GM12878 (cell line): ENCODE data around the gene PDE3B. TPM values are rescaled to one million over a fixed set of nuclear protein-coding genes. Genes with fewer than 3 reads are reported as not detected.

ENCODE experiments used
- ATAC-seq: fragments of 200-7000 bp; cut with Tn5 transposase; 3 replicates; pipeline ENCODE4 v1.9.1; 2020; ENCODE audit warnings: mild to moderate bottlenecking, moderate library complexity
- BruUV-seq: library from RNA; stranded (reverse); fragments of 400-500 nt; replicated peaks from 2 replicates; lab custom pipeline; 2021; lab: Mats Ljungman, UMichigan
- CTCF ChIA-PET: fragments of 300-600 bp; sonication (Branson Sonifier 250); formaldehyde crosslinking; extraction: SDS; loops from one replicate; lab custom pipeline; 2021; ENCODE audit warnings: inconsistent platforms; lab: Yijun Ruan, JAX
- POLR2A ChIA-PET: fragments of 350-600 bp; formaldehyde crosslinking; extraction: SDS; loops from one replicate; lab custom pipeline; 2021; ENCODE audit warnings: inconsistent platforms; lab: Charles Lee
- RAD21 ChIA-PET: fragments of 300-600 bp; sonication (Branson Sonifier 250); formaldehyde crosslinking; loops from one replicate; lab custom pipeline; 2023; ENCODE audit warnings: antibody characterized with exemption; ENCODE audit not compliant: unreplicated experiment; lab: Charles Lee
- SMC1A ChIA-PET: fragments of 300-600 bp; sonication (Branson Sonifier 250); formaldehyde crosslinking; loops from one replicate; lab custom pipeline; 2023; ENCODE audit not compliant: unreplicated experiment, uncharacterized antibody; lab: Charles Lee
- DNase-seq: peaks from one replicate; pipeline ENCODE4 v3.0.0-alpha.2; 2011; ENCODE audit warnings: low read depth, low spot score
- FAIRE-seq: peaks from 3 replicates; lab custom pipeline; 2011; peaks lifted over from hg19 to GRCh38; lab: Jason Lieb, UNC
- H2AFZ ChIP-seq: 2 replicates; pipeline ENCODE4 v1.6.0; 2011; ENCODE audit warnings: low read depth, low read length, control low read depth; ENCODE audit not compliant: control insufficient read depth
- H3K27ac ChIP-seq: 2 replicates; pipeline ENCODE4 v1.5.1; 2011; ENCODE audit warnings: control low read depth; ENCODE audit not compliant: control insufficient read depth, insufficient read depth
- H3K27me3 ChIP-seq, 2 experiments: replicated peaks in 1 of 2; 2 replicates each; pipeline versions ENCODE4 v1.6.0 to v1.6.1; 2011; ENCODE audit warnings: low read length in 1 of 2; ENCODE audit not compliant: control insufficient read depth in 2 of 2, insufficient read depth in 2 of 2
- H3K36me3 ChIP-seq, 2 experiments: 2 replicates each; pipeline ENCODE4 v1.5.1; 2011; ENCODE audit warnings: low read length in 1 of 2; ENCODE audit not compliant: control insufficient read depth in 2 of 2, insufficient read depth in 2 of 2
- H3K4me1 ChIP-seq: 2 replicates; pipeline ENCODE4 v1.6.1; 2011; ENCODE audit warnings: mild to moderate bottlenecking, low read length, moderate library complexity, mixed read lengths; ENCODE audit not compliant: control insufficient read depth, insufficient read depth
- H3K4me2 ChIP-seq: 2 replicates; pipeline ENCODE4 v1.6.0; 2011; ENCODE audit warnings: control low read depth; ENCODE audit not compliant: control insufficient read depth, insufficient read depth
- H3K4me3 ChIP-seq: fragments of 200-600 bp; sonication (generic); 2 replicates; pipeline ENCODE4 v1.5.1; 2016
- H3K79me2 ChIP-seq: 2 replicates; pipeline ENCODE4 v1.6.0; 2011; ENCODE audit warnings: low read length; ENCODE audit not compliant: control insufficient read depth, insufficient read depth
- H3K9ac ChIP-seq: 2 replicates; pipeline ENCODE4 v1.8.0; 2011; ENCODE audit warnings: low read length, control low read depth, mixed read lengths; ENCODE audit not compliant: control insufficient read depth, insufficient read depth
- H3K9me3 ChIP-seq: replicated peaks from 3 replicates; pipeline ENCODE4 v1.5.1; 2011; ENCODE audit warnings: mild to moderate bottlenecking, low read length; ENCODE audit not compliant: control insufficient read depth, insufficient read depth
- H4K20me1 ChIP-seq: 2 replicates; pipeline ENCODE4 v1.6.0; 2011; ENCODE audit not compliant: control insufficient read depth, insufficient read depth
- BCLAF1 ChIP-seq: fragments of 450-650 bp; IDR thresholded peaks from 2 replicates; pipeline ENCODE4 v1.6.1; 2017; ENCODE audit warnings: antibody characterized with exemption, mild to moderate bottlenecking, moderate library complexity
- IKZF1 ChIP-seq: fragments of 450-650 bp; conservative IDR thresholded peaks from 2 replicates; pipeline ENCODE4 v1.6.1; 2017; ENCODE audit warnings: antibody characterized with exemption, mild to moderate bottlenecking
- KLF5 ChIP-seq: fragments of 450-650 bp; IDR thresholded peaks from 2 replicates; pipeline ENCODE4 v1.6.1; 2014; ENCODE audit warnings: mild to moderate bottlenecking; ENCODE audit not compliant: partially characterized antibody
- NFXL1 ChIP-seq: fragments of 450-650 bp; IDR thresholded peaks from 2 replicates; pipeline ENCODE4 v1.6.1; 2017; ENCODE audit warnings: antibody characterized with exemption, mild to moderate bottlenecking, borderline replicate concordance
- NFYB ChIP-seq: IDR thresholded peaks from 2 replicates; pipeline ENCODE4 v1.6.1; 2011; ENCODE audit warnings: low read depth, mild to moderate bottlenecking, low read length, improper control_type of control experiment, moderate library complexity; ENCODE audit not compliant: insufficient read depth
- POLR2AphosphoS2 ChIP-seq: IDR thresholded peaks from 2 replicates; pipeline ENCODE4 v1.6.1; 2011; ENCODE audit warnings: low read depth, mild to moderate bottlenecking, low read length, improper control_type of control experiment, moderate library complexity
- POU2F2 ChIP-seq: IDR thresholded peaks from 3 replicates; pipeline ENCODE4 v1.6.1; 2011; ENCODE audit warnings: low read depth, mild to moderate bottlenecking, low read length, borderline replicate concordance
- REST ChIP-seq: IDR thresholded peaks from 2 replicates; pipeline ENCODE4 v1.6.1; 2012; ENCODE audit warnings: mild to moderate bottlenecking, low read depth, low read length
- TARDBP ChIP-seq: IDR thresholded peaks from 2 replicates; pipeline ENCODE4 v1.6.1; 2016; ENCODE audit warnings: borderline replicate concordance
- whole genome bisulfite sequencing: methylation state at CpG from one replicate; pipeline ENCODE4 v1.1.6; 2016; ENCODE audit warnings: low lambda C conversion rate; ENCODE audit not compliant: insufficient replicate concordance, insufficient coverage; ENCODE audit errors: missing lambda C conversion rate; 5-methylcytosine and 5-hydroxymethylcytosine counted together
- in situ Hi-C: fragments of 300-500 bp; cut with MboI; formaldehyde crosslinking; loops from 9 replicates; pipeline ENCODE4 v1.14.3; 2018; ENCODE audit warnings: mixed read lengths
- intact Hi-C: fragments of 100-400 bp; cut with micrococcal nuclease; formaldehyde crosslinking; loops from one replicate; pipeline ENCODE4 v1.14.2; 2022; ENCODE audit not compliant: unreplicated experiment
- polyA plus RNA-seq, 11 experiments: library from polyadenylated mRNA; depleted of rRNA in 4 of 11; unstranded in 6 of 11; stranded (reverse) in 5 of 11; fragments of >200 nt; fragmentation: Nextera tagmentation in 4 of 11; fragmentation: Illumina TruSeq in 1 of 11; extraction: Ambion mirVana in 4 of 11; extraction: Trizol in 1 of 11; gene quantifications; 1 replicate in 1 of 11; 2 replicates in 10 of 11; pipeline versions ENCODE4 v1.2.1 to v1.2.3, GENCODE V29; 2011 to 2016; ENCODE audit warnings: inconsistent platforms in 2 of 11, missing spikeins in 2 of 11, low read depth in 1 of 11
- total RNA-seq, 4 experiments: library from RNA; depleted of rRNA in 3 of 4; stranded (reverse); fragments of >200 nt in 3 of 4; fragmentation: Illumina TruSeq in 1 of 4; extraction: Trizol in 1 of 4; gene quantifications; 2 replicates each; pipeline versions ENCODE4 v1.2.1 to v1.2.3, GENCODE V29; 2013 to 2021
- TF ChIP-seq, protein P1 (sequence below): IDR thresholded peaks from 2 replicates; pipeline ENCODE4 v1.6.1; 2011; ENCODE audit warnings: mild to moderate bottlenecking, low read depth, low read length, moderate library complexity; ENCODE audit not compliant: insufficient replicate concordance

PDE3B gene
- total and polyA plus RNA-seq, 10 of the 15 experiments (the other 5 are each of a cell fraction or from before 2014, with no cell fraction given): 0.04 to 3.1 (median 1.9) TPM

- peak overlapping the region; percentile 84; the same call in 1 of the 2 replicates for H3K4me2 ChIP-seq
- SMC1A ChIA-PET: no interaction called here
- H4K20me1 ChIP-seq: no peaks in the 10 kb centered on the region
- intact Hi-C loops: loop anchor here (5.0 kb wide), 1 partner anchor 125 kb away; no protein-coding TSS in a partner anchor
- no peak overlapping the region for H3K27ac ChIP-seq
- CTCF ChIA-PET: interaction anchor here (1.6 kb wide), 1 partner anchor 15 kb away, joined by 6 read pairs; no protein-coding TSS in a partner anchor
- no peaks in the 10 kb centered on the region for H3K36me3 ChIP-seq
- TF ChIP-seq, protein P1, sequence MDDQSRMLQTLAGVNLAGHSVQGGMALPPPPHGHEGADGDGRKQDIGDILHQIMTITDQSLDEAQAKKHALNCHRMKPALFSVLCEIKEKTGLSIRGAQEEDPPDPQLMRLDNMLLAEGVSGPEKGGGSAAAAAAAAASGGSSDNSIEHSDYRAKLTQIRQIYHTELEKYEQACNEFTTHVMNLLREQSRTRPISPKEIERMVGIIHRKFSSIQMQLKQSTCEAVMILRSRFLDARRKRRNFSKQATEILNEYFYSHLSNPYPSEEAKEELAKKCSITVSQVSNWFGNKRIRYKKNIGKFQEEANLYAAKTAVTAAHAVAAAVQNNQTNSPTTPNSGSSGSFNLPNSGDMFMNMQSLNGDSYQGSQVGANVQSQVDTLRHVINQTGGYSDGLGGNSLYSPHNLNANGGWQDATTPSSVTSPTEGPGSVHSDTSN: no peak
- TF ChIP-seq POU2F2 (no peak), KLF5 (no peak), NFYB (no peak), IKZF1 (no peak), REST (no peak), POLR2AphosphoS2 (no peak), BCLAF1 (no peak), NFXL1 (no peak), TARDBP (no peak)
- RAD21 ChIA-PET: interaction anchor here (1.5 kb wide), 1 partner anchor 16 kb away, joined by 7 read pairs; no protein-coding TSS in a partner anchor
- no peaks in the 10 kb centered on the region for H3K27me3 ChIP-seq
- POLR2A ChIA-PET: no interaction called here
- WGBS: 72% methylated on average over 2 of the region's 2 CpGs
- no peaks in the 10 kb centered on the region for H3K9me3 ChIP-seq
- peak overlapping the region; percentile 80; the same call in 1 of the 2 replicates for H2AFZ ChIP-seq
- no TSS peak for BruUV-seq
- in situ Hi-C loops: no loop called here
- no peak overlapping the region for H3K9ac ChIP-seq
- no peaks in the 10 kb centered on the region for H3K79me2 ChIP-seq
- ATAC-seq: no peak
- H3K4me1 ChIP-seq: peaks cover 4% of the 10 kb centered on the region; the same call in 1 of the 2 replicates
- H3K4me3 ChIP-seq: no peak overlapping the region; the same call in 1 of the 2 replicates
- DNase-seq: no peak
- FAIRE-seq: no peak
These were observed 249.0 kb downstream of the PDE3B start for GRCh38 chr11:14892577-14892976.
